Naive thymus-derived CD4-positive, alpha-beta T cell (primary cell): ENCODE results near the gene SCNN1B. TPM values are rescaled to one million over a fixed set of nuclear protein-coding genes. Genes with fewer than 3 reads are reported as not detected.
"Not testable (repeated sequence)": the region's sequence is repeated elsewhere in the genome, so short reads cannot be mapped to it uniquely, and the experiment has no call there.

Source experiments
- ATAC-seq: fragments of 150-1000 bp; cut with Tn5 transposase; 2 replicates; pipeline ENCODE4 v1.10.0; 2021; ENCODE audit warnings: mild to moderate bottlenecking, moderate library complexity
- CTCF ChIA-PET: fragments of 350-600 bp; sonication (Branson Sonifier 250); formaldehyde crosslinking; loops from one replicate; lab custom pipeline; 2021; ENCODE audit warnings: antibody characterized with exemption; lab: Charles Lee
- POLR2A ChIA-PET: fragments of 350-600 bp; sonication (Branson Sonifier 250); formaldehyde crosslinking; loops from one replicate; lab custom pipeline; 2021; ENCODE audit warnings: antibody characterized with exemption, inconsistent platforms; lab: Charles Lee
- DNase-seq, 9 donors: peaks; one replicate each; pipeline versions ENCODE4 v3.0.0 to v3.0.0-alpha.2; 2020 to 2022; ENCODE audit warnings: mixed read lengths in 1 of 9
- H3K27ac ChIP-seq: one replicate; pipeline ENCODE4 v1.7.0; 2013; ENCODE audit warnings: mild to moderate bottlenecking, low read depth, low read length, moderate library complexity
- H3K27me3 ChIP-seq, 2 donors: one replicate each; pipeline ENCODE4 v1.7.0; 2013; ENCODE audit warnings: low read length in 2 of 2, mild to moderate bottlenecking in 2 of 2, moderate library complexity in 2 of 2; ENCODE audit not compliant: control insufficient read depth in 2 of 2, insufficient read depth in 2 of 2
- H3K36me3 ChIP-seq, 3 experiments: 1 replicate in 2 of 3; 2 replicates in 1 of 3; pipeline ENCODE4 v1.7.0; 2013; ENCODE audit warnings: low read length in 3 of 3, mild to moderate bottlenecking in 3 of 3, moderate library complexity in 1 of 3; ENCODE audit not compliant: insufficient read depth in 3 of 3, control insufficient read depth in 2 of 3
- H3K4me1 ChIP-seq, 2 donors: one replicate each; pipeline ENCODE4 v1.7.0; 2013; ENCODE audit warnings: low read length in 2 of 2, mild to moderate bottlenecking in 2 of 2, moderate library complexity in 1 of 2; ENCODE audit not compliant: control insufficient read depth in 2 of 2, insufficient read depth in 2 of 2
- H3K4me3 ChIP-seq: 2 replicates; pipeline ENCODE4 v1.7.0; 2013; ENCODE audit warnings: mild to moderate bottlenecking, low read length
- H3K9me3 ChIP-seq, 3 experiments: 1 replicate in 2 of 3; 2 replicates in 1 of 3; pipeline ENCODE4 v1.7.0; 2013; ENCODE audit warnings: low read length in 3 of 3; ENCODE audit not compliant: control insufficient read depth in 2 of 3
- H3K27ac Mint-ChIP-seq, 9 donors: one replicate each; pipeline ENCODE4 v1.8.0; 2020 to 2022; ENCODE audit warnings: mixed read lengths in 9 of 9, mild to moderate bottlenecking in 8 of 9, moderate library complexity in 5 of 9, inconsistent platforms in 2 of 9
- H3K27me3 Mint-ChIP-seq, 5 donors: one replicate each; pipeline ENCODE4 v1.8.0; 2021 to 2022; ENCODE audit warnings: mixed read lengths in 5 of 5, mild to moderate bottlenecking in 1 of 5
- H3K36me3 Mint-ChIP-seq, 5 donors: one replicate each; pipeline ENCODE4 v1.8.0; 2020 to 2022; ENCODE audit warnings: mixed read lengths in 5 of 5, mild to moderate bottlenecking in 3 of 5, inconsistent platforms in 1 of 5
- H3K4me1 Mint-ChIP-seq, 7 donors: one replicate each; pipeline ENCODE4 v1.8.0; 2020 to 2022; ENCODE audit warnings: mixed read lengths in 7 of 7, mild to moderate bottlenecking in 3 of 7, inconsistent platforms in 1 of 7
- H3K4me3 Mint-ChIP-seq, 10 donors: one replicate each; pipeline ENCODE4 v1.8.0; 2020 to 2022; ENCODE audit warnings: mild to moderate bottlenecking in 10 of 10, mixed read lengths in 10 of 10, moderate library complexity in 6 of 10, inconsistent platforms in 2 of 10
- H3K9me3 Mint-ChIP-seq, 11 donors: one replicate each; pipeline ENCODE4 v1.8.0; 2020 to 2022; ENCODE audit warnings: mixed read lengths in 11 of 11, mild to moderate bottlenecking in 4 of 11, inconsistent platforms in 1 of 11, moderate library complexity in 1 of 11
- intact Hi-C, 2 donors: fragments of 100-400 bp; cut with micrococcal nuclease; formaldehyde crosslinking; loops; one replicate each; pipeline ENCODE4 v1.15.1; 2023
- polyA plus RNA-seq, 2 donors: library from polyadenylated mRNA; unstranded; fragments of 300-500 nt; fragmentation: Illumina TruSeq; gene quantifications; one replicate each; pipeline ENCODE4 v1.2.3, GENCODE V29; 2021
- total RNA-seq, 6 experiments: library from RNA in 5 of 6; stranded (reverse) in 5 of 6; gene quantifications; 1 replicate in 5 of 6; 2 replicates in 1 of 6; pipeline ENCODE4 v1.2.3 and lab custom pipeline; 2021 to 2026

The SCNN1B gene
- total and polyA plus RNA-seq, 7 experiments from 2014 or later: not detected

- CTCF ChIA-PET, intact Hi-C loops, H3K4me1 Mint-ChIP-seq, DNase-seq, H3K27ac ChIP-seq, H3K27me3 ChIP-seq, POLR2A ChIA-PET, H3K9me3 ChIP-seq, H3K4me3 Mint-ChIP-seq, ATAC-seq, H3K4me3 ChIP-seq, H3K27me3 Mint-ChIP-seq, H3K4me1 ChIP-seq, H3K9me3 Mint-ChIP-seq: not testable (repeated sequence)
- H3K36me3 Mint-ChIP-seq: peaks cover 2 to 52% (median 12%) of the 10 kb centered on the region in 5 donors
- peak overlapping the region in 1 of 9 donors; percentile 51 for H3K27ac Mint-ChIP-seq
- peaks cover 0 to 49% (median 4%) of the 10 kb centered on the region in 3 experiments for H3K36me3 ChIP-seq
Observed at GRCh38 chr16:23389936-23390335, 87.8 kb downstream of the SCNN1B start.

DNA sequence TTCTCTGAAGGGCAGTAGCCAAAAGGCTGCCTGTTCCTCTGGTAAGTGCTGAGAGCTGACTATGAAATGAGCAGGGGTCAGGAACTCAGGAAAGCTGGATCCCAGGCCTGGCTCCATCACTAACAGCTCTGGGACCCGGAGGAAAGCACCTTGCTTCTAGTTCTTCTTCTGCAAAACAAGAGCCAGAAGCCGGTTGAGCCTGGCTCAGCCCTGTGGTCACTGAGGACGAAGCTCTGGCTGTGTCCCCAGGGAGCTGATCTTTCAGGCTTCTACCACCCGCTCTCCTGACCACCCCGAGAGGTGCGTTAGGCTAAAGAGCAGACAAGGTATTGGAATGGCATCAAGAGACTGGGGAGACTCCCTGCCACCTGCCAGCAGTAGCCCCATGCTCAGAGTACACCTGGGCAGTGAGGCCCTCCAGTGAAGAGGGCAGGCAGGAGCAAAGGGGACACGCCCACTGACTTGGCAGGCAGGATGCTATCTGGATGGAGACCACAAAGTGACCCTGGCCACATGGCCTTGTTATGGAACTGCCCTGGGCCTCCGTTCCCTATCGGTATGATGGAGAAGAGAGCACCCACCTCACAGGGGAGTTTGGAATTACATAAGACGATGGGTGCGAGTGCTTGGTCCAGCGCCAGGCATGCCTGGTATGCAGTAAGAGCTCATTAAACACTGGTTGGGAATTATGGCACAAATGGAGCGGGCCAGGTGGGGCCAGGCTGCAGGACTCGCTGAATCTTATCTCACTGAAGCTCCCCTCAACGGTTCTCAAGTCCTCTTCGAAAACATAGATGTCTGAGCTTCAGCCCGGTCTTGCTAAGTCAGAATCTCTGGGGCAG is 89.5 kb downstream of the SCNN1B start:
- intact Hi-C loops: no loop called here
- Mint-ChIP-seq H3K36me3 (peaks cover 2 to 65% (median 12%) of the 10 kb centered on the region in 5 donors), H3K9me3 (no peaks in the 10 kb centered on the region), H3K4me3 (no peak overlapping the region), H3K4me1 (no peaks in the 10 kb centered on the region), H3K27ac (no peak overlapping the region), H3K27me3 (no peaks in the 10 kb centered on the region)
- no peaks in the 10 kb centered on the region for H3K9me3 ChIP-seq
- ATAC-seq (no peak), DNase-seq (no peak)
- H3K4me1 ChIP-seq: no peaks in the 10 kb centered on the region
- no peak overlapping the region for H3K27ac ChIP-seq
- CTCF ChIA-PET: no interaction called here
- no peak overlapping the region for H3K4me3 ChIP-seq
- POLR2A ChIA-PET: no interaction called here
- no peaks in the 10 kb centered on the region for H3K27me3 ChIP-seq
- H3K36me3 ChIP-seq: peaks cover 0 to 62% (median 4%) of the 10 kb centered on the region in 3 experiments

GRCh38 chr16:23392223-23392600 is 90.1 kb downstream of the SCNN1B start:
- Mint-ChIP-seq H3K27ac (no peak overlapping the region), H3K27me3 (no peaks in the 10 kb centered on the region), H3K9me3 (no peaks in the 10 kb centered on the region), H3K4me1 (no peaks in the 10 kb centered on the region), H3K4me3 (no peak overlapping the region), H3K36me3 (peaks cover 4 to 69% (median 15%) of the 10 kb centered on the region in 5 donors)
- Histone ChIP-seq H3K27ac (no peak overlapping the region), H3K9me3 (no peaks in the 10 kb centered on the region), H3K36me3 (peaks cover 0 to 69% (median 4%) of the 10 kb centered on the region in 3 experiments), H3K4me1 (no peaks in the 10 kb centered on the region), H3K4me3 (no peak overlapping the region), H3K27me3 (no peaks in the 10 kb centered on the region)
- ChIA-PET POLR2A (no interaction called here), CTCF (no interaction called here)
- intact Hi-C loops: no loop called here
- ATAC-seq (no peak), DNase-seq (no peak)

GRCh38 chr16:23394141-23394831 is 92.2 kb downstream of the SCNN1B start:
- CTCF ChIA-PET: no interaction called here
- no peaks in the 10 kb centered on the region for H3K4me1 Mint-ChIP-seq
- H3K9me3 Mint-ChIP-seq: no peaks in the 10 kb centered on the region
- H3K27ac Mint-ChIP-seq: peak overlapping the region in 1 of 9 donors; percentile 41
- ATAC-seq: no peak
- Histone ChIP-seq H3K27ac (no peak overlapping the region), H3K4me3 (no peak overlapping the region), H3K9me3 (no peaks in the 10 kb centered on the region), H3K4me1 (no peaks in the 10 kb centered on the region), H3K27me3 (no peaks in the 10 kb centered on the region), H3K36me3 (peaks cover 0 to 82% (median 9%) of the 10 kb centered on the region in 3 experiments)
- H3K27me3 Mint-ChIP-seq: no peaks in the 10 kb centered on the region
- no peak for DNase-seq
- intact Hi-C loops: no loop called here
- no peak overlapping the region for H3K4me3 Mint-ChIP-seq
- POLR2A ChIA-PET: interaction anchor here (0.7 kb wide), 1 partner anchor 1516 kb away, joined by 3 read pairs; no protein-coding TSS in a partner anchor
- peaks cover 3 to 75% (median 12%) of the 10 kb centered on the region in 5 donors for H3K36me3 Mint-ChIP-seq

GRCh38 chr16:23395732-23396131 is 93.6 kb downstream of the SCNN1B start:
- DNase-seq: no peak
- intact Hi-C loops: no loop called here
- H3K36me3 ChIP-seq: peaks cover 0 to 83% (median 18%) of the 10 kb centered on the region in 3 experiments
- CTCF ChIA-PET: no interaction called here
- no peak for ATAC-seq
- no peak overlapping the region for H3K4me3 Mint-ChIP-seq
- H3K4me3 ChIP-seq: no peak overlapping the region
- no peaks in the 10 kb centered on the region for H3K9me3 ChIP-seq
- H3K27me3 Mint-ChIP-seq: no peaks in the 10 kb centered on the region
- no peaks in the 10 kb centered on the region for H3K4me1 Mint-ChIP-seq
- H3K27ac ChIP-seq: no peak overlapping the region
- H3K27me3 ChIP-seq: no peaks in the 10 kb centered on the region
- no peak overlapping the region for H3K27ac Mint-ChIP-seq
- no peaks in the 10 kb centered on the region for H3K9me3 Mint-ChIP-seq
- POLR2A ChIA-PET: no interaction called here
- H3K36me3 Mint-ChIP-seq: peaks cover 5 to 80% (median 22%) of the 10 kb centered on the region in 5 donors
- no peaks in the 10 kb centered on the region for H3K4me1 ChIP-seq

DNA sequence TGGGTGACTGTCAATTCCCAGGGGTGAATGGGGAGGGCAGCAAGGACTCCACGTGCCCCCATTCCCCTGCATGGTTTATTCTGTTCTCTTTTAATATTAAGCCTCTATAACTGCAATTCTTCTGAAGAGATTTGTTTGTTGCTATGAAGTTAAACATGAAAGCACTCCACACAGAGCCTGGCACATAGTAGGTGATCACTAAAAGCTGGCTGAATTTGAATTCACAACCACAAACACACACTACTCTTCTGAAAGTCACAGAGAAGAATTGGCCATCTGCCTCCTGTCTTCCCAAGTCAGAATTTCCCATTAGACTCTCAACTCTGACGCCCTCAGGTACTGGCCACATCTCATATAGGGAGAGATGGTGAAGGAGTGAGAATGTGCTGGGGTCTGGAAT is 95.4 kb downstream of the SCNN1B start:
- no peak for ATAC-seq
- Mint-ChIP-seq H3K27ac (no peak overlapping the region), H3K36me3 (peaks cover 7 to 73% (median 27%) of the 10 kb centered on the region in 5 donors), H3K27me3 (no peaks in the 10 kb centered on the region), H3K4me3 (no peak overlapping the region), H3K4me1 (no peaks in the 10 kb centered on the region), H3K9me3 (no peaks in the 10 kb centered on the region)
- ChIA-PET POLR2A (no interaction called here), CTCF (no interaction called here)
- Histone ChIP-seq H3K9me3 (no peaks in the 10 kb centered on the region), H3K27me3 (no peaks in the 10 kb centered on the region), H3K4me1 (no peaks in the 10 kb centered on the region), H3K4me3 (no peak overlapping the region), H3K27ac (no peak overlapping the region), H3K36me3 (peaks cover 0 to 83% (median 21%) of the 10 kb centered on the region in 3 experiments)
- intact Hi-C loops: no loop called here
- no peak for DNase-seq
